GM19193 (cell line): ENCODE data around the gene C19orf67.

Experiments
- POLR2A ChIP-seq: IDR thresholded peaks from 4 replicates; pipeline ENCODE4 v1.6.1; 2011; ENCODE audit not compliant: insufficient read depth, insufficient read length; ENCODE audit errors: extremely low read depth

The C19orf67 gene

DNA sequence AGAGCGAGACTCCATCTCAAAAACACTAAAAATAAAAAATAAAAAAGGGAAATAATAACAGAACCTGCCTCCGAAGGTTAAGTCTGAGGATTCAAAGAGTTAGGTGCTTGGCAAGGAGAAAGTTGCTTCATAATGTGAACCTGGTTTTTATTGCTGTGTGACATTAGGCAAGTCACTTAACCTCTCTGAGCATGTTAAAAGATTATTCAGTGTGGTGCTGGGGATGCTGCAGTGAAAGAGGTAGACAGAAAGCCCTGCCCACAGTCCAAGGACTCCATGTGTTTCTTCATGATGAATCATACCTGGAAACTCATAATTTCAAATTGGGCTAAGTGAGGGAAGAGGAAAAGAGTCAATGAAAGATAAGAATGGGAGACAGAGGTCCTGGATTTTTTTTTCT, 51.6 kb downstream of the C19orf67 start:
- no peak for TF ChIP-seq POLR2A

DNA sequence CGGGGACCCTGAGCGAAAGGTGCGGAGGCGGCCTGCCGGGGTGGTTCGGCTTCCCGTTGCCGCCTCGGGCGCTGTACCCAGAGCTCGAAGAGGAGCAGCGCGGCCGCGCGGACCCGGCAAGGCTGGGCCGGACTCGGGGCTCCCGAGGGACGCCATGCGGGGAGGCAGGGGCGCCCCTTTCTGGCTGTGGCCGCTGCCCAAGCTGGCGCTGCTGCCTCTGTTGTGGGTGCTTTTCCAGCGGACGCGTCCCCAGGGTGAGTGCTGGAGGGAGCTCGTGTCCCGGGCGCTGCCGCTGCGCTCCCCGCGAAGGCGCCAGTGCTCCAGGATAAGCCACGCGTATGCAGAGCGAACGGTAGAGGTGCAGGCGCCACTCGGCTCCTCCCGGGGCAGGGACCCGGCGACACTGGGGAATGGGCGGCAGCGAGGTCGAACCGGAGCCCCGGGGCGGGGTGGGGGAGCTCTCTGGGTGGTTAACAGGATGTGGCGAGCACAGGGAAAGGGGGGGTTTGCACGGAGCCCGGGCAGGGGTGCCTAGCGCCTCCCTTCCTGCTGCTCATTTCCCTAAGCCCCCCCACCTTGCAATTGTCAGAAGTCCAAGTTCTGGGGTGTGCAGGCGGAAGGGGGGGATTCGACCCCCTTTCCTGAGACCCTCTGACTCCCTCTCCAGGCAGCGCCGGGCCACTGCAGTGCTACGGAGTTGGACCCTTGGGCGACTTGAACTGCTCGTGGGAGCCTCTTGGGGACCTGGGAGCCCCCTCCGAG, 53.7 kb downstream of the C19orf67 start, which contains the start of gene IL27RA:
TSS of gene IL27RA (plus strand) at position 44 of the 762 bp plus-strand sequence. CDS start at position 155, 111 bp downstream.
- TF ChIP-seq POLR2A, result peak; percentile 65
